GM18519 (cell line): Measurements from ENCODE around the gene DLK2.
"Not testable (repeated sequence)": the region's sequence is repeated elsewhere in the genome, so short reads cannot be mapped to it uniquely, and the experiment has no call there.

Experiments
- ATAC-seq: cut with Tn5 transposase; IDR thresholded peaks from one replicate; pipeline ENCODE4 v1.9.1; 2021; ENCODE audit warnings: mild to moderate bottlenecking, moderate library complexity; ENCODE audit not compliant: unreplicated experiment, low FRiP score

Gene DLK2, protein sequence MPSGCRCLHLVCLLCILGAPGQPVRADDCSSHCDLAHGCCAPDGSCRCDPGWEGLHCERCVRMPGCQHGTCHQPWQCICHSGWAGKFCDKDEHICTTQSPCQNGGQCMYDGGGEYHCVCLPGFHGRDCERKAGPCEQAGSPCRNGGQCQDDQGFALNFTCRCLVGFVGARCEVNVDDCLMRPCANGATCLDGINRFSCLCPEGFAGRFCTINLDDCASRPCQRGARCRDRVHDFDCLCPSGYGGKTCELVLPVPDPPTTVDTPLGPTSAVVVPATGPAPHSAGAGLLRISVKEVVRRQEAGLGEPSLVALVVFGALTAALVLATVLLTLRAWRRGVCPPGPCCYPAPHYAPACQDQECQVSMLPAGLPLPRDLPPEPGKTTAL

DNA sequence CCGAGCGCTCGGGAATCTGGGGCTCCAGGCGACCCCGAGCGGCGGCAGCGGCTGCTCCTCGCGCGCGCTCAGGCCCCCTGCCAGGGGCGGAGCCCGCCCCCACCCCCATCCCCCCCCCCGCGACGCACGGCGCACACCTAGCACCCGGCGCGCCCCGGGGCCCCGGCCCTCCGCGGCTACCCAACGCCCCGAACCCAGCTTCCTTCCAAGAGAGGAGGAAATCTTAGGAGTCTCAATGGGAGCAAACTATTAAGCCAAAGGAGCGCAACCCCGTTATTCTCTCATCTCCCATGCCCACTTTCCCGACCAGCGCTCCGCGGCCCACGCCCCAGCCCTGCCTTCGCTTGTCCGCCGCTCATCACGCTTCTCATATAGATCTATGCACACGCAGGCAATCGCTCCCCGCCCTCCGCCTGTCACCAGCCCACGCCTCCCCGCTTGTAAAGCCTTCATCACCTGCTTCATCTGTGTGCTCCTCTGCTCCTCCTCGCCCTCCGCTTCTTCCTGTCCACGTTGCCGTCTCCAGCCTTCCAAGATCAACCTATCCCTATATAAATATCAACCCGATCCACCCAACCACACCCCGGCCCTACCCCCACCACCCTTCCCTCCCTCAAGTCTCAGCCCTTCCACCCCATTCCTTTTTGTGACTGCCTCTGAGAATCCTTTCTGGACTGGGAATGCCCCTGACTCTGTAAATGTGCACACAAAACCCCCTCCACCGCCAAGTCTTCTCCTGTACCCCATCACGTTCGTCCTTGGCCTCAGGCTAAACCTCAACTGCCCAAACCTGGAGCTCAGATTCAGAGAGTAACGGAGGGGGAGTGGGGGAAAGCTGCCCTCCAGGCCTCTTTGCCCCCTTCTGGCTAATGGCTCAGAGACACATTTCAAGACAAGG, at the start of gene DLK2:
DLK2 (minus strand) TSS at position 18 of the 898 bp plus-strand sequence. CDS start 723 bp downstream, outside the sequence.
- no peak for ATAC-seq

DNA sequence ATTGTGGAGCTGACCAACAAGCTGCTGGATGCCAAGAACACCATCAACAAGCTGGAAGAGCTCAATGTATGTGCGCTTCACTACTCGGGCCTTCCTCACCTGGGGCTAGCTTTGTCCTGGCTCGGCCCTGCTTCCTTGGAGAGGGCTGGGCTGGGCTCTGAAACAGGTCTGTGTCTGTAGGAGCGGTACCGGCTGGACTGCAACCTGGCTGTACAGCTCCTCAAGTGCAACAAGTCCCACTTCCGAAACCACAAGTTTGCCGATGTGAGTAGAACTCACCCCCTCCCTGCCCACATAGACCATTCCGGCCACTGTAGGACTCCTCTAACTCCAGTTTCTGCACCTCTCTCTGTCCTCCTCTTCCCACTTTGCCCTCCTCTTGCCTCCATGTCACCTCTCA, 48.1 kb upstream of the DLK2 start:
- ATAC-seq: no peak

DNA sequence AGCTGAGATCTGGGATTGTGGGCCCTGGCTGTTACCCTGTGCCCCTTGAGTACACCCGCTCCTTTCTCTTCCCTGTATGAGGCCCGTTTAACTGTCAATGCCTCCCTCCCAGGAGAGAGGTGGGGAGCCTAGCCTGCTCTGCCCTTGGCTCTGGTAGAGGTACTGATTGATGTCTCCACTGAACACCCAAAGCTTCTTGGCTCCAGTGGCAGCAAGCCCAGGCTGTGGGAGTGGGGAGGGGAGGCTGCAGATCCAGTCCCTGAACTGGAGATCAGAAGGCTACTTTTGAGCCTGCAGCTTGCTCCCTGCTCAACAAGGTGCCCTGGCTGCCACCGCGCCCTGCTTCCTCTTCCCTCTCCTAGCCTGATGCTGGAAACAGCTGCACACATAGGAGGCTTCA, 47.3 kb upstream of the DLK2 start:
- ATAC-seq: no peak

DNA sequence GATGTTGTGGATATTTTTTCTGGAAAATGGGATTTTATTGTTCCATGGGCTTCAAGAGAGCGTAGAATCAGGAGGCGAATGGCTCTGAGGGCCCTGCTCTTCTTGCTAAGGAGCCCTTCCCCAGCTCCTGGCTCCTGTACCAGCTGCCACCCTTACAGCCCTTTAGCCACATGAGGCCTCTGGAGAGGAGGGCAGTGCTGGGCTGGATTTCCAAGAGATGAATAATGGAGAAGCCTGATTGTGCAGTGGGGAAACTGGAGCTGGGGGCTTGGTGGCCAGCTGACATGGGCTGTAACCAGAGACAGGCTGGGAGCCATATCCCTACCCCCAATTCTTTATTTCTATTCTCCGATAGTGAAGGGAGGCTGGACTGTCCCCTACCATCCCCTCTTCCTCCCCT, 45.6 kb upstream of the DLK2 start:
- ATAC-seq: no peak

DNA sequence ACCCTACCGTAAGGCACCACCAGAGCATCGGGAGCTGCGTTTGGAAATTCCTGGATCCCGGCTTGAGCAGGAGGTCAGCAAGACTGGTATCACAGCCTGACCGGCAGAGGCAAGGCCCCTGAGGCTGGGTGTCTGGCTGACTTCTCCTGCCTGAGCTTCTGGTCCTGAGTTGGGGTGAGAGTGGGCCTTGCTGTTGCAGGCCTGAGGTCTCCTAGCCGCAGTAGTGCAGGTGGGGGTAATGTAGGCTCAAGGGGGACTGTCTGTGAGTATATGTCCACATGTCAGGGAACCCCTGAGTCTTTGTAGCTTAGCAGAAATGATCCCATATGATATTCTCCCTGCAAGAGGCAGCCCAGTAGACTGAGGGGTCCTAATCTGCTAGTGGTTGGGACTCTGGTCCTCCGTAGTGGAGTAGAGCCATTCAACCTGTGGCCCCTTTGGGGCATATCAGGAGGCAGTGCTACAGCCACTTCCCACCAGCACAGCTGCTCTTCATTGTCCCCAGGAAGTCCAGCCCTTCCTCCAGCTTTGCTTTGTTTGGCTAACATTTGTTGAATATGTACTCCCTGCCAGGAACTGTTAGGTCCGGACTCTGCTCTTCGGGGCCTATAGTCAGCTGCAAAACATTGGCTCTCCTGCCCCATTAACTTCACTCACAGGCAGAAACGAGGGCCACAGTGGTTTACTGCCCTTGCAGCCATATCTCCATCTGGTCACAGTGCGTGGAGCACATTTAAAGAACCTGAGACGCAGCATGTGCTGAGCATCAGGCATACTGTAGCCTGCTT, 43.9 kb upstream of the DLK2 start:
- no peak for ATAC-seq

DNA sequence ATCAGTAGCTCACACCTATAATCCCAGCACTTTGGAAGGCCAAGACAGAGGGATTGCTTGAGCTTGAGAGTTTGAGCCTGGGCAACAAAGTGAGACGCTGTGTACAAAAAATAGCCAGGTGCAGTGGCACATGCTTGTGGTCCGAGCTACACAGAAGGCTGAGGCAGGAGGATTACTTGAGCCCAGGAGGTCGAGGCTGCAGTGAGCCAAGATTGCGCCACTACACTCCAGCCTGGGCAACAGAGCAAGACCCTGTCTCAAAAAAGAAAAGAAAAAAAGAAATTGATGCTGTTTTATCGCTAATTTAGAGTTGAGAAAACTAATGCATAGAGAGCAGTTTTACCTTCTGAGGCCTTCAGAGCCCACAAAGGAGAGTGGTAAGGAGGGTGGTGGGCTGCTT, 42.9 kb upstream of the DLK2 start:
- not testable (repeated sequence) for ATAC-seq

DNA sequence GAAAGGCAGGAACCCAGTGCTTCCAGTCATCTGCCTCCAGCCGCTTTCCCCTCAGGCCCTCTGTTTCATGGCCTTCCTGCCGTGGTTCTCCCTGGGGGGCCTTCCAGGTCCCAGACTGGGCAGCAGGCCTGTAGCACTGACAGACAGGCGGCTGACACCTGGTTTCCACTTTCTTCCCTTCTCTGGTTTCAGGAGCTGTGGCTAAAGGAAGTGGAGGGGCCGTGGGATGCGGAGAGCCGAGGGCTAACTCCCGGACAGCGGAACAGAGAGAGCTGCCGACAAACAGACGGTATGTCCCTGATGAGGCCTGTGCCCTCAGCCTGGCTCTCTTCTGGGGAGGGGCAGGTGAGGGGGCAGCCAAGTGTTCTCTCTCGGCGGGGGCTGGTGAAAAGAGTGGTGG, 42.3 kb upstream of the DLK2 start:
- ATAC-seq: no peak

DNA sequence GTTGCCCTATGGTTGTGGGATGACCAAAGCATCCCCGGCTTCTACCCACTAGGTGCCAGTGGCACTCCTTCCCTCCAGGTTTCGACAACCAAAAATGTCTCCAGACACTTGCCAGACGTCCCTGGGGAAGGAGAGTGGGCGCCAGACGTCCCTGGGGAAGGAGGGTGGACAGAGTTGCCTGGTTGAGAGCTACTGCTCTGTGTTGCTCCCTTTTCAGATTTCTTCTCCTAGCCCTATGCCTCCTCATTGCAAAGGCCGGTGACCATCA, 41.7 kb upstream of the DLK2 start:
- ATAC-seq: no peak

DNA sequence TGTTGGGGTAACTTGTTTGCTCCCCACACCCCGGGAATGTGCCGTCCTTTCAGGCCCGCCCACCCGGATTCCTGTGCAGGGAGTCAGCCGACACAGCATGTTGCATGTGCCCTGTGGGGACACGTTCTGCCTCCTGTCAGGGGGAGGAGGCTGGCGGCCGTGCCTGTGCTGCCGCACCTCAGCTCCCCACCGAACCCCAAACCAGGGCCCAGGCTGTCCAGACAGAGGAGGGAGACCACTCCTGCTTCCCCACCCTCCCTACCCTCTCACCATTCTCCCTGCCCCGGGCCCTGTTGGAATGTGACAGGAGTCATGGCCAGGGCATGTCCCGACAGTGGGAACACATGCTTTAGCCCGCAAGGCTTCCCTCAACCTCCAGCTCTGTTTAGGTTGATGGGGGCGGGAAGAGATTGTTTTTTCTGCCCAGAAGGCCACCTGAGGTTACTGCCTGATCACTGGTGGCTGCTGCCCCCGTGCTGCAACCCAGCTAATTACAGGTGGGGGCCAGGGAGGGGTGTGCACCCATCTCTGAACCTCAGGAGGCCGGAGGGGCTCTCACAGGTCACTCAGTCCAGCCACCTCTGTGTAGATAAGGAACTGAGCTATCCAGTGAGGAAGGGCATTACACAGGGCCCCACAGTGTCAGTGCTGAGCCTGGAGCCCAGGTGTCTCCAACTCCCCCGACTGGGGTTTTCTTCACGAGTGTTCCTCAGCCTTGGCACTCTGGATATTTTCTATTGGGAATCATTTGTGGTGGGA, 41.2 kb upstream of the DLK2 start:
- ATAC-seq: no peak

DNA sequence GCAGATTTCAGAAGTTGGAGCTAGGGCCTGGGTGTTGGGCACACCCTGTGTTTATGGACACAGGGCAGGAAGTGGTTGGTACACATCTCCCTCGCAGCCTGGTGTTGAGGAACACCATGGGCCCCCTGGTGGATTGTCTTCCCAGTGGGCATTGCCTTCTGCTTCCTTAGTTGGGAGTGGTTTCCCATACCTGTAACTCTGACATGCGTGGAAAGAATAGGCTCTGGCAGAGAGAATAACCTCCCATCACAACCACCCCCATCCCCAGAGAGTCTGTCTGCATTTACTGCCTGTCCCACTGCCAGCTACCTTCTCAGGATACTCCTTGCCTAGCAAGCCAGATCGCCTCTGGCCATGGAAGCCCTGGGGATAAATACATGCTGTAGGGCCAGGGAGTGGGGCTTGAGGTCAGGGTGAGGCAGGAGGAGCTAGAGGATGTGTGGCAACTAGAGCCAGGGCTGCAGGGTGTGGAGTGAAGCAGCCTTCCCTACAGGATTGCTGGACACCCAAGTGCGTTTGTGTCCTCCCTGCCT, 40.1 kb upstream of the DLK2 start:
- ATAC-seq: no peak

DNA sequence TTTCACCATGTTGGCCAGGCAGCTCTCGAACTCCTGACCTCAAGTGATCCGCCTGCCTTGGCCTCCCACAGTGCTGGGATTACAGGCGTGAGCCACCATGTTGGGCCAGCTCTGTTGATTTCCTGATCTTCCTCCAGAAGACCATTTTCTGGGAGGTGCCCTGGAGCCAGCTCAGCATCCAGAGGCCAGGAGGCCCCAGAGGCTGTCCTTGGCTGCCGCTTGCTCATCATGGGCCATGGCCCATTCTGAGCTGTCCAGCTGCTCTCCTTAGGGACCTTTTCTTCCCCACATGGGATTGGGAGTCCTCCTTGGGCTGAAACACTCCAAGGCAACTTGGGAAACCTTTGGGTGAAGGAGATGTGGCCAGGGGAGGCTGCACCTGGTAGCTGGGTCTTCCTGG, 39.4 kb upstream of the DLK2 start:
- no peak for ATAC-seq

DNA sequence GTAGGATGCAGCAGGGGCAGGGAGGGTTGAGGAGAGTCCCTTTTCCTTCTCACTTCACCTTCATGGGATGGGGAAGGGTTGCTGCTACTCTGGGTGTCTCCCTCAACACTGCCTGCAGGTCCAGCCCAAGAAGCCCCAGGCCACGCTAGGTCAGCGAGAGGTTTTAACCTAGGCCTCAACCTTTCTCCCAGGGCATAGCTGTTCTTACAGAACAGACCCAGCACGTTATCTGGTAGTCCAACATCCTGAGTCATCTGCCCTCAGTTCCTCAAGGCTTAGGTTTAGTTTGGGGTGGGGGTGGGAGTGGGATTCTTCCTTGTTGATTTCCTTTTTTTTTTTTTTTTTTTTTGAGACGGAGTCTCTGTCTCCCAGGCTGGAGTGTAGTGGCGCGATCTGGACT, 39.0 kb upstream of the DLK2 start:
- no peak for ATAC-seq

DNA sequence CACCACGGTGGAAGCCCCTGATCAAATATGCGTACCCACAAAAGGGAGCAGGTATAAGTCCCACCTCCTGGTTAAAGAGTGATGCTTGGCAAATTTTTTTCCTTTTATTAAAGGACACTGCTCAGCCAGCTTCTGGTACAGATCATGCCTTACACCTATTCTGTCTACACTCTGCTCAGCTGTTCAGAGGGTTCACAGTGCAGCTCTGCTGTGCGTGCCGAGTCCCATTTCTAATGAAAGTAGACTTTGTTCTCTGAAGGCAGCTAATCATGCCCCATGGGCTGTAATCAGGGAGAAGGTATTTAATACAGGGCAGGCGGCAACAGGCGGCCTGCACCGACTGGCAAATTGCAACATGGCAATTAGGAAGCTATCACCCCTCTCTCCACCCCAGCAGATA, 38.5 kb upstream of the DLK2 start:
- ATAC-seq: no peak

DNA sequence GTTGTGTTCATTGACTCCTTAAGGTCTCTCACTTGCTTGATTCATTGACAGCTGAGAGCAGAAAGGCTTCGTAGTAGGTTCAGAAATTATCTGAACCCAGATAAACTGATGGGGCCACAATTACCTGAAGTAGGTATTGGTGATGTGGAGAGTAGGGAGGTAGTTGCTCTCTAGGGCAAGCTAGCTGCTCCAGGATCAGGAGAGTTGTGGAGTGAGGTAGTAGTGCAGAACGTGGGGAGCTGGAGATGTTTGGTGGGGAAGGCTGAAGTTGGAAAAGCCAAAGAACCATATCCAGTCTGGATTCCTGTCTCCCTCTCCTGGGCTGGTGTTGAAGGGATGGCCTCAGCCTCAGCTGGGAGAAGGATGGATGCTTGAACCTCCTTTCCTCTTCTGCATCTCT, 37.9 kb upstream of the DLK2 start:
- no peak for ATAC-seq

DNA sequence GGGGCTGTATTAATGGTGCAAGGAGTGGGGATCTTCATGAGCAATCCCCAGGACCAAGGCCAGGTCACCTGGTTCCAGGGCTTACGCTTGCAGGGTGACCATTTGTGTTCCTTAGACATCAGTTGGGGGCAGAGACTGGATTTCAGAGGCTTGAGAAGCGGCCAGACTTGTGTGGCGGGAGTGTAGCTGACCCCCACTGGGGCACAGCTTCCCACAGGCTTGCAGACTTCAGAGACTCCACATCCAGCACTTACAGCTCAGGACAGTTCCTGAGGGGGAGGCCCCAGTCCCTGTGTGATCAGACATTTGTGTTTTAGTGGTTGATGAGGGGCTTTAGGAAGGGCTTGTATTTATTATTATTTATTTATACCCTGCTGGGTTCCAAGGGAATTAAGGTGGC, 37.3 kb upstream of the DLK2 start:
- no peak for ATAC-seq

DNA sequence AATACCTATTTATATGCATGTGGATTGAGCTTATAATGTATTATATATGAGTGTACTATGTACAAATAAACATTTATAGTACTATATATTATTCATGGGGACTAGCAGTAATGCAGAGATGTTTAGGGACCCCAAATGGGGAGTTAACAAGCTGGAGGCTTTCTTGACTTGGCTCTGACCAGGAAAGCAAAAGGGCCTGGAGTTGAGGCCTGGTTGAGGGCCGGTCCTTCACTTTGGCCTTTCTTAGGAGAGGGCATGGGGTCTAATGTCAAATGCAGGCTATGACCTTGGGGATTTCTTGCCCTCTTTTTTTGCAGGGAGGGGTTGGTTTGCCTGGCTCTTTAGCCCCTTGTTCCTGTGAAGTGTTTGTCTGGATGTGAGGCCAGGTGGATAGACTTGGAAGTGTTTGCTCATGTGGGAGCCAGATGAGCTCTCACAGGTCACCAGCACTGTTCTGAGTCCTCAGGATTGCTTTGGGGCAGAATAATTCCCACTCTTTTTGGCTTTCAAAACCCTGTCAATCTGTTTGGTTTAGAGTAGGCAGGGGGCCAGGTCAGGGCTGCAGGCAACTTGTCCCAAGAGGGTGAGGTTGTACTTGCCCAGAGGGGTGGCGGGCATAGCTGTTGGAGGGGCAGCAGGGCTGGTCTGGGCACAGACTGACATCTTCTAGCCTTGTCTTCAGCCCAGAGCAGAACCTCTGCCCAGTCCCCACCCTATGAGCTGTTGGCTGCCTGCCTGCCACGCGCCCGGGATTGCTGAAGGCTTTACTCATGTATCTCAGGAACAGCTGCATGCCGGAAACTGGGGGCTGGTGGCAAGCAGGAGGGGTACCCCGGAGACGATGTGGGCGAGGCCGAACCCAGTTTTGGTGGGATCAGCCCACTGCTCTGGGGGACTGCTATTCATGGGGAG, 36.7 kb upstream of the DLK2 start:
- no peak for ATAC-seq

DNA sequence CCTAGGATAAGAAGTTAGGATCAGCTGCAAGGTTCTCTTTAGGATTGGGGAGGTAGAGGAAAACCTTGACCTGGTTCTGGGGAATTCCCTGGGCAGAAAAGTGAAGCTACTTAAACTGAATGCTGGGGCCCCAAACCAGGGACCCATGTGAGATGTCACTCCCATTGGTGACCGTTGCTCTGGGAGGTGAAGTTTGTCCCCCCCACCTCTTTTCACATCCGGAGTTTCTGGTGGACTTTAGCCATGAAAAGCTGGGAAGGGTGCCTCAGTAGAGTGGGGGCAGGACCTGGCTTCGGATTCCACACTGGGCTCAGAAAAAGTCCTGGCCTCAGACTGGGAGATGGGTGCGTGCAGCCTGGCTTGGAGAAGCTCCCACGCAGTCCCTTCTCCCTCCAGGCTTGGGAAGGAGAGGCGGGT, 35.2 kb upstream of the DLK2 start:
- ATAC-seq: no peak

DNA sequence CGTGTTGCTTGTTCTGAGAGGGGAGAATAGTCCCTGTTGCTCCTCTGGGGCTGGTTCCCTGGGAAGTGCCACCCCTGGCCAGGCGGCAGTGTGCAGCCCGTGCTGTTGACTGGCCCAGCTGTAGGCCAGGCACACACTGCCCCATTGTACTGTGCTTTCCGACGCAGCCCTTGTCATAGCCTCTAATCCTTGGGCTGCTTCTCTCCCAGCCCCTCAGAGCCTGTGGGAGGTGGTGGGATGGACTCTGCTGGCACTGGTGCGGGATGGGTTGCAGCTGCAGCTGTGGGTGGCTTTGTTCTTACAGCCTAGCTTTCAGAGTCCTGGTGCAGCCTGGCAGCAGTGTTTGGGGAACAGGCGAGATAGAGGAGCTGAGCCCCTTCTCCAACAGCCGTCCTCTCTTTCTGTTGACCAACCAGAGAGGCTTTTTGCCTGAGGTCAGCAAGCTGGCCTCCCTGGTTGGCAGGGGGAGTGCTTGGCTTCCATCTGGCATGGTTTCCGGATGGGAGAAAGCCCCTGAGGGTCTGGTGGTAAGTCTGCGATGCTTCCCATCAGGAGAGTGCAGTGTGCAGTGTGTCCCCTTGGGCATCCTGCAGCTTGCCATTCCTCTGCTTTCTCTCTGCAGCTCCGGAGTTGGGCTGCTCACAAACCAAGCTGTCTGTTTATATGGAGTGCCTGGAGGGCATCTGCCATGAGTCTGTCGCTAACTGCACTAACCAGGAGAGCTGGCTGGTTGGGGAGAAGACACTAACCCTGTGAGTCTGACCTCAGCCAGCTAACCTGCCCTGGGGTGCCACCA, 34.1 kb upstream of the DLK2 start:
- ATAC-seq: no peak
